ENCODE results near the gene HDDC3.
"Not testable (repeated sequence)": the region's sequence is repeated elsewhere in the genome, so short reads cannot be mapped to it uniquely, and the experiment has no call there.

DNA sequence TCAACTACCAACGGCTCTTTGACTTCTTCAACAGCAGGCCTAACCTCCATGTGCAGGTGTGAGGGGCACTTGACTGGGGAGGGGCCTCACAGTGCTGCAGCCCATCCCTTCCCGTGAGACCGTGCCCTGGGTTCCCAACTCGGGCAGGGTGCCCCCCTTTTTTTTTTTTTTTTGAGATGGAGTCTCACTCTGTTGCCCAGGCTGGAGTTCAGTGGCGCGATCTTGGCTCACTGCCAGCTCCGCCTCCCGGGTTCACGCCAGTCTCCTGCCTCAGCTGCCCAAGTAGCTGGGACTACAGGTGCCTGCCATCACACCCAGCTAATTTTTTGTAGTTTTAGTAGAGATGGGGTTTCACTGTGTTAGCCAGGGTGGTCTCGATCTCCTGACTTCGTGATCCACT lies 22.9 kb downstream of the HDDC3 start:
- TF ChIP-seq POLR2A (IDR thresholded peaks at IDR 0.05; ENCODE audit: low read depth, low read length); TAF1 (IDR thresholded peaks at IDR 0.05; ENCODE audit: borderline replicate concordance, low read depth, low read length); POLR2AphosphoS5 (IDR thresholded peaks at IDR 0.05; ENCODE audit: low read depth, low read length): not testable (repeated sequence)

Data from GM12892 (cell line).